Prostate gland (tissue), 2 donors: ENCODE data around the gene LAMA3.

ENCODE experiments used
- POLR2A ChIP-seq: fragments of 450-650 bp; IDR thresholded peaks from one replicate; pipeline ENCODE4 v1.6.1; 2016; ENCODE audit warnings: antibody characterized with exemption, mild to moderate bottlenecking
- POLR2AphosphoS5 ChIP-seq: sonication (generic); formaldehyde crosslinking; IDR thresholded peaks from one replicate; pipeline ENCODE4 v1.6.1; 2017; ENCODE audit warnings: antibody characterized with exemption
- TF ChIP-seq, protein P1 (sequence below), 4 experiments: fragments of 200-600 bp in 2 of 4; fragments of 450-650 bp in 2 of 4; sonication (generic) in 2 of 4; IDR thresholded peaks; 1 replicate in 3 of 4; 2 replicates in 1 of 4; pipeline ENCODE4 v1.5.1; 2016 to 2019; ENCODE audit warnings: antibody characterized with exemption in 4 of 4, mild to moderate bottlenecking in 2 of 4, moderate library complexity in 2 of 4

DNA sequence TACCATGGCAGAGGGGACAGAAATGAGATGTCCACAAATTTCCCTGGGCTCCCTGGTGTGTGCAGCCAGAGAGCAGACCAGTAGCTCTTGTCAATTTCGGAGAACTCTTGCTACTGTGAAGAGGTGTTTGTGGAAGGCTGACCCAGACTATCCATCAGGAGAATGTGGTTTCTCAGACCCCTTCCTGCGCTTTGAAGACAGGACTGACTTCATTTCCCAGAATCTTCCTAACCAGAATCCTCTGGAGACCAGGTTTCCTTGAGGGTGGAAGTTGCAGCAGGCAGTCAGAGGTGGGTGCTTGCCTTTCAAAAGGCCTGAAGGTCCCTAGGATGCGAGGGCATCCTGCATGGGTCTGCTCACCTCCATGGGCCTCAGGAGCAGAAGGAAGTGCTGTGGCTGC lies 121.9 kb downstream of the LAMA3 start:
- TF ChIP-seq, protein P1, sequence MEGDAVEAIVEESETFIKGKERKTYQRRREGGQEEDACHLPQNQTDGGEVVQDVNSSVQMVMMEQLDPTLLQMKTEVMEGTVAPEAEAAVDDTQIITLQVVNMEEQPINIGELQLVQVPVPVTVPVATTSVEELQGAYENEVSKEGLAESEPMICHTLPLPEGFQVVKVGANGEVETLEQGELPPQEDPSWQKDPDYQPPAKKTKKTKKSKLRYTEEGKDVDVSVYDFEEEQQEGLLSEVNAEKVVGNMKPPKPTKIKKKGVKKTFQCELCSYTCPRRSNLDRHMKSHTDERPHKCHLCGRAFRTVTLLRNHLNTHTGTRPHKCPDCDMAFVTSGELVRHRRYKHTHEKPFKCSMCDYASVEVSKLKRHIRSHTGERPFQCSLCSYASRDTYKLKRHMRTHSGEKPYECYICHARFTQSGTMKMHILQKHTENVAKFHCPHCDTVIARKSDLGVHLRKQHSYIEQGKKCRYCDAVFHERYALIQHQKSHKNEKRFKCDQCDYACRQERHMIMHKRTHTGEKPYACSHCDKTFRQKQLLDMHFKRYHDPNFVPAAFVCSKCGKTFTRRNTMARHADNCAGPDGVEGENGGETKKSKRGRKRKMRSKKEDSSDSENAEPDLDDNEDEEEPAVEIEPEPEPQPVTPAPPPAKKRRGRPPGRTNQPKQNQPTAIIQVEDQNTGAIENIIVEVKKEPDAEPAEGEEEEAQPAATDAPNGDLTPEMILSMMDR (IDR thresholded peaks at IDR 0.05): no peak
- TF ChIP-seq POLR2A (no peak), POLR2AphosphoS5 (no peak)
